Renal cortex interstitium (tissue), 11 donors: ENCODE data around the gene NSUN7. TPM values are rescaled to one million over a fixed set of nuclear protein-coding genes. Genes with fewer than 3 reads are reported as not detected.
"Not testable (repeated sequence)": the region's sequence is repeated elsewhere in the genome, so short reads cannot be mapped to it uniquely, and the experiment has no call there.

Experiments
- DNase-seq, 11 donors: peaks; one replicate each; pipeline ENCODE4 v3.0.0-alpha.2; 2013; ENCODE audit warnings: low read depth in 9 of 11, low spot score in 4 of 11; ENCODE audit errors: extremely low read depth in 1 of 11
- polyA plus RNA-seq, 3 donors: library from polyadenylated mRNA; unstranded; fragments of 120-200 nt; gene quantifications; one replicate each; pipeline ENCODE4 v1.2.1, GENCODE V29; 2013; ENCODE audit not compliant: insufficient read length in 3 of 3

The NSUN7 gene
- polyA plus RNA-seq, 3 donors = 11.7 to 19.8 (median 13.3) TPM

DNA sequence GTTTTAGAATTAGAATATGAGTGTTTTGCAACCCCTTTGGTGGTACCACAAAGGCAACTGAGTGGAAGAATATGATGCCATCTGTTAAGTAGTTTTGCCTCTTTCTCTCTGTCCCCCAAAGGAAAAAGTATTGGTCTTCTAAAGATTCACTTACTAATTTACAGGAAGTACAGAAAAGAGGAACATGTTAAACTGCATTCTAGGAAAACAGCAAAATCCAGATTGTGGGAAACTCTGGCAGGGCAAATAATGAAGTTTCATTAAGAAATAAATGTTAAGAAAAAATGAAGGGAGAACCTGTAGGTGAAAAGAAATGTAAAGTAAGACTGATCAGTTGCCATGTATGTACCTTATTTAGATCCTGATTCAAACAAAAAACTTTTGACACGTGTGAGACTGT is 39.3 kb downstream of the NSUN7 start:
- DNase-seq = no peak

GRCh38 chr4:40789771-40790170 is 40.0 kb downstream of the NSUN7 start:
- no peak for DNase-seq

DNA sequence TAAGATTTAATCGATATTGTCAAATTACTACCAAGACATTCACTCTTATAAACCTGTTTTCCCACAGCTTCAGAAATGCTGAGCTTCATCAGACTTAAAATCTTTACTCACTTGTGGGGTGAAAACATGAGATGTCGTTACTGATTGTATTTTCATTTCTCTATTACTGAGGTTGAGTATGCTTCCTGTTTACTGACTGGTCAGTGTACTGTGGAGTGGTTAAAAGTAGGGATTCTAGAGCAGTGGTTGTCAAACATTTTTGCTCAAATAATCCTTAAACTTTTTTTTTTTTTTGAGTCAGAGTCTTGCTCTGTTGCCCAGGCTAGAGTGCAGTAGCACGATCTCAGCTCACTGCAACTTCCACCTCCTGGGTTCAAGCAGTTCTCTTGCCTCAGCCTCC is 50.3 kb downstream of the NSUN7 start:
- no peak for DNase-seq

DNA sequence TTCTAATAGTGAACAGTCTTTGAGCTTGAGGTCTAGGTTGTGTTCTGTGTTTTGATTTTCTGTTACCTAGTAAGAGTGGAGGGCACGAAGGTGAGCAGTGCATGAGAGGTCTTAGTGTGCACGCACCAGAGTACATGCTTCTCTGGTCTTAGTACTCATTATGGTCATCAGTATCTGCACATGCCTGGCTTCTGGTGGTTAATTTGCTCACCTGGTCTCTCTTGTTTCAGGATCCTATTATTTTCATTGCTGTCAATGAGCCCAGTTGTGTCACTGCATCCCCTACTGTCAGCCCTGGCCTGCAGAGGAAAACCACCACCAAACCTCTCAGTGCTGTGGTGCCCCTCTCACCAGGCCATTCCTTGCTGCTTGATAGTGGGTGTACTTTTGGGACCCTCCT is 54.8 kb downstream of the NSUN7 start:
- no peak for DNase-seq

DNA sequence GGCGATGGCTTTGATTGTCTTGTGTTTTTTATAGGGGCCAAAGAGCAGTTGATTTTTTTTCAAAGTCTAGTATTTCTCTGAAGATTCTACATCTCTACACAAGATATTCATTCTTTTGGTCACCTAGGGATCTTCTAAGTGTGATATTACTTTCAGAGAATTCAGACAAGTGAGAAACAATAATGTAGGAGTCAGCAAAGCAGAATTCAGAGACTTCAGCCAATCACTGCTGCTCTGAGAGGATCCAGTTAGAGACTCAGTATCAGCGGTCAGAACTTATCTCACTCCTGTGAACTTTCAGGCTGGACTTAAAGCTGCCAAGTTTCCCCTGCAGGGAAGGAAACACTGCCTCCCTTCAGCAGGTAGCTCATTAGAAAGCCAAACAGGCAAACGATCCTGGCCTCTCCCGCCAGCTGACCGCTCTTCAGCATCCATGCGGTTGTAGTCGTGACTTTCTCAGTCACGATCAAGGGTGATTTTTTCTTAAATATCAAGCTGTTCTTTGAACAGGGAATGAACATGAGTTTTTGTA is 59.2 kb downstream of the NSUN7 start:
- DNase-seq = no peak

DNA sequence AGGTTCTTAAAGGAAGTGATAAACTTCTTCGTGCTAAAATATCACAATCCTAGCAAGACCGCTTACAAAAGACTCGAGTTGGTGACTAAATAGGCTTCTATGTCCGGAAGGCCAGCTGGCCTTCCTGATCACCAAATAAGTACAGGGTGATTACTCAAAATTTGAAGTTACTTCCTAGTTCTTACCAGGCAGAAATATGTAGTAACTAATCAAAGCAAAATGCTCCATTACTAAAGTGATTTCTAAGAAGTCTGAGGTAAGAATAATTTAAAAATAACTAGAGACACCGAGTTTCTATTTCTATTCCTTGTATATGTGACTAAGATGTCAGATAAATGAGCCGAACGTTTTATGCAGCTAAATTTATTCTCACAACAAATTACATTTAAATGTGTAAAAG is 62.2 kb downstream of the NSUN7 start:
- DNase-seq = no peak

DNA sequence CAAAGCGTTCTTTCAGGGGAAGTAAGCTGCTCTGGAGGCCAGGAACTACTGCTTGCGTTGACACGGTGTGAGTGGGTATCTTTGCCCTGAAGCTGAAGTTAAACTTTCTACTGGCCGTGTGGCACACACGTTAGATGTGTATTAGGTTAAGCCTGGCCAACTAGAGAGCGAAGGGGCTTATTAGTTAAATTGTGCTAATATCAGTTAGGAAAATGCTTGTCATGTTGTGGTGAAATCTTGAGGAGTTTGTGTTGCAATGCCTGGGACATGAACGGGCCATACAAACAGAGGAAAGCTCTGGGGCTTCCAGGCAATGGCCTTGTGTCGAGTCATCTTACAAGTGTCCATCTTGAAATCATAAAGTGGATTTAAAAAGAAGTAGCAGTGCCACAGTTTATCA is 62.6 kb downstream of the NSUN7 start:
- DNase-seq = no peak

GRCh38 chr4:40812856-40813255 is 63.1 kb downstream of the NSUN7 start:
- no peak for DNase-seq

GRCh38 chr4:40817157-40817556 is 67.4 kb downstream of the NSUN7 start:
- DNase-seq = not testable (repeated sequence)

- DNase-seq = no peak
Measured at GRCh38 chr4:40820101-40820500, 70.3 kb downstream of the NSUN7 start.

DNA sequence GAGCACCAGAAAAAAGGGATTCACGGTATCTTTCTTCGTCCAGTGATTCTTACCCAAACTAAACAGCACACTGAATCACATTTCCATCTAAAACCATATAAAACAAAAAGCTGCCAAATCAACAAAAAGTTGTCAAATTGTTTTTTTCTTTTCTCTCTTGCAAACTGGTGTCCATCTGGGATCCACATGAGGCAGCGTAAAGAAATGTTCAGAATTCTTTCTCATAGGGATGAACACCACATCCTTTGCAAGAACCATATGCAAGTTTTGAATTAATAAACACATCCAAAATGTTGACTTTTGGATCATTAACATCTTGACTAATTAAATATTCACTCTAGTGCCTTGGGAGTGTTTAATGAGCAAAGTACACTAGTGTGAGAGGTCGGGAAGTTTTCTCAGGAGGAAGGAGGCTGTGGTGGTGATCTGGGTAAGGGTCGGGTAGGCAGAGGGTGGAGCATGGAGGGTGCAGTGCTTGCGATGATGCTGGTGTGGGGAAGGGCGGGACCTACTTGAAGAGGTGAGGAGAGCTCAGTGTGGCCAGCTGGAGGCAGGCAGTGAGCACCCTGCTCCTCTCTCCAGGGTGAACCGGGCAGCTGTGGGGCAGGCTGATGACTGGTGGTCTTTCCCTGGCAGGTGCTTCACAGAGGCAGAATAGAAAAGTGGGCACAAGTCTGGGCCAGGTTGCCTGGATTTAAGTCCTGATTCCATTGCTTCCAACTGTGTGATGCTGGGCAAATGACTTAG is 72.8 kb downstream of the NSUN7 start:
- no peak for DNase-seq

- DNase-seq = no peak
Measured at GRCh38 chr4:40825014-40825838, 75.5 kb downstream of the NSUN7 start.

DNA sequence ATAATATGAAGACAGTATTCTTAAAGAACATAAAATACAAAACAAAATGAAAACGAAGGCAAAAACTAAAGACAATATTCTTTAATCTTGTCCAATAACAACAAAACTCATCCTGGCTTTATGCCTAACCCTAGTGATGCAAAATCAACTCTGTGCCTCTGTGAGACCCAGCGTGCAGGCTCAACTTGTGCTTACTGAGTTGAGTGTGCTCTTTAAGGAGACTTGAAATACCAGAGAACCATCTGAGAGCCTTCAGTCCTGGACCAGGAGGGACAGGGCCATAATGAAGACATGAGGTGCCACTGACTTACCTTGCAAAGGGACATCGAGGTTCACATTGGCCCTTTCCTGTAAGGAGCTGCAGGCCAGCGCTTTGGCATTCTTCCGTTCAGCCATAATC is 77.1 kb downstream of the NSUN7 start:
- no peak for DNase-seq

GRCh38 chr4:40827758-40828157 is 78.0 kb downstream of the NSUN7 start:
- DNase-seq = no peak

GRCh38 chr4:40828661-40829060 is 78.9 kb downstream of the NSUN7 start:
- DNase-seq = no peak

DNA sequence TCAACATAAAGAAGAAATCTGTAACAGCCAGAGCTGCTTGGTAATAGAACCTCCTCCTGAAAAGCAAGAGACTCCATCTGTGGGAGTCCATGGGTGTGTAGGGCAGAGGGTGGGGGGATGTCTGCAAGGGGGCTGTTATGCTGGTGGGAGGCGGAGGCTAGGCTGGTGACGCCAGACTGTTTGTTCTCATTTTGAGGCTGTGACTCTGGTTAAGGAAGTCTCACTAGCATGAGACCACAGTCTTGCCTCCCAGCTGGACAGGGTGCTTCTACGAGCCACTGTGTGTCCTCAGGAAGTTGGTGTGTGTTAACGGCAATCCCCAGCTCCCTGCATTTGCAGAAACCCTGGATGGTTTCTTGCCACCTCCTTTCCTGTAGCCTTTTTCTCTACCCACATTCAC is 79.8 kb downstream of the NSUN7 start:
- DNase-seq = no peak

- DNase-seq = no peak
Measured at GRCh38 chr4:40831146-40831907, 81.6 kb downstream of the NSUN7 start.

DNA sequence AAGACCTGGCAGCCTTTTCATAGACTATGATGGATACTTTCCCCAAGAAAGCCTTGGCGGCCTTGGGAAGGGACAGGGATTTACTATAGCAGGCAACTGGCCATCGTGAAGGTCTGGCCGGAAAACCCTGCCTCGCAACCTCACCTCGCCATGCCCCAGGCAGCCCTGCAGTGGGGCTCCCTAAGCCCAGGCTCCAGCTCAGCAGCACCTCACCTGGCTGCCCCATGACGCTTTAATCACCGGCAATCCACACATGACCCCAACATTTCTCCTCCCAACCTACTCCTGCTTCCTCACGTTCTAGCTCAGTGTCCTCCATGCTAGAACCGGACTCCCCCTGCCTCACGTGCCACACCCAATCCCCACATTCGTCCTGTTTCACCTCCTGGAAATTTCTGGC is 82.4 kb downstream of the NSUN7 start:
- no peak for DNase-seq

DNA sequence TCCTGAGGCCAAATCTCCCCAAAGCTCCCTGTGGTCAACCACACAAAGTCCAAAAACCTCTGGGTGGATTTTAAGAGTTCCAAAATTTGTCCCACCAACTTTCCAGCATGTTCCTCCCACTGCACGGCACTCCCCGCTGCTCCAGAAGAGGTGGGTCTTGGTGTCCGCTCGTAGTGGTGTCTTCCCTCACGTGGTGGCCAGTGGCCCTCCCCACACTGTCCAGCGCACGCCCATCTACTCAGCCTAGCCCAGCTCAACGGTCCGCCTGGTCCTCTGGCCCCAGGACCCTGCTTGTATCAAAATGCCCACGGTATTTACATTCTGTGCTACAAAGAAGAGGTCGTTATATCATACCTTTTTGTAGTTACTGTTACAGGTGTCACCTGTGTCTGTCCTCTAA is 83.5 kb downstream of the NSUN7 start:
- no peak for DNase-seq
